Mesendoderm (in vitro differentiated cells): Measurements from ENCODE around the gene HMGCR.
"Not testable (repeated sequence)": the region's sequence is repeated elsewhere in the genome, so short reads cannot be mapped to it uniquely, and the experiment has no call there.

ENCODE experiments used
- DNase-seq: peaks from one replicate; pipeline ENCODE4 v3.0.0; 2013
- H2AK5ac ChIP-seq: 2 replicates; pipeline ENCODE4 v1.6.1; 2013; ENCODE audit warnings: low read length, inconsistent platforms
- H2BK120ac ChIP-seq: 2 replicates; pipeline ENCODE4 v1.6.1; 2013; ENCODE audit warnings: low read depth, mild to moderate bottlenecking, low read length, moderate library complexity, mixed read lengths
- H2BK15ac ChIP-seq: replicated peaks from 2 replicates; pipeline ENCODE4 v1.6.1; 2013; ENCODE audit warnings: low read depth, mild to moderate bottlenecking, moderate library complexity
- H2BK5ac ChIP-seq: 2 replicates; pipeline ENCODE4 v1.6.1; 2013; ENCODE audit warnings: low read length, inconsistent platforms
- H3K18ac ChIP-seq: 2 replicates; pipeline ENCODE4 v1.6.1; 2013; ENCODE audit warnings: mild to moderate bottlenecking, low read length, mixed read lengths
- H3K23ac ChIP-seq: one replicate; pipeline ENCODE4 v1.6.1; 2013; ENCODE audit warnings: low read length
- H3K27ac ChIP-seq: 2 replicates; pipeline ENCODE4 v1.5.1; 2013; ENCODE audit warnings: low read depth, mild to moderate bottlenecking, inconsistent platforms, low read length, moderate library complexity
- H3K27me3 ChIP-seq: 2 replicates; pipeline ENCODE4 v1.6.1; 2013; ENCODE audit warnings: low read length, control low read depth, mild to moderate bottlenecking, inconsistent platforms; ENCODE audit not compliant: insufficient read depth, poor library complexity
- H3K36me3 ChIP-seq: 2 replicates; pipeline ENCODE4 v1.6.1; 2013; ENCODE audit warnings: low read length, inconsistent platforms; ENCODE audit not compliant: control insufficient read depth, insufficient read depth
- H3K4ac ChIP-seq: one replicate; pipeline ENCODE4 v1.6.1; 2013; ENCODE audit warnings: low read depth, mild to moderate bottlenecking, low read length, moderate library complexity
- H3K4me1 ChIP-seq: 2 replicates; pipeline ENCODE4 v1.6.1; 2013; ENCODE audit warnings: low read depth, low read length, inconsistent platforms; ENCODE audit not compliant: control insufficient read depth
- H3K4me2 ChIP-seq: 2 replicates; pipeline ENCODE4 v1.6.1; 2013; ENCODE audit warnings: low read length
- H3K4me3 ChIP-seq: 2 replicates; pipeline ENCODE4 v1.5.1; 2013; ENCODE audit warnings: mild to moderate bottlenecking, low read length
- H3K56ac ChIP-seq: one replicate; pipeline ENCODE4 v1.6.1; 2013; ENCODE audit warnings: low read length
- H3K79me1 ChIP-seq: 2 replicates; pipeline ENCODE4 v1.6.1; 2013; ENCODE audit warnings: low read length, inconsistent platforms
- H3K79me2 ChIP-seq: 2 replicates; pipeline ENCODE4 v1.6.1; 2013; ENCODE audit warnings: mild to moderate bottlenecking, low read length; ENCODE audit not compliant: control insufficient read depth, insufficient read depth
- H3K9ac ChIP-seq: 2 replicates; pipeline ENCODE4 v1.6.1; 2013; ENCODE audit warnings: low read length, inconsistent platforms
- H4K5ac ChIP-seq: one replicate; pipeline ENCODE4 v1.6.1; 2013; ENCODE audit warnings: low read length
- H4K8ac ChIP-seq: one replicate; pipeline ENCODE4 v1.6.1; 2013; ENCODE audit warnings: low read depth, mild to moderate bottlenecking, control low read depth, low read length, moderate library complexity
- WGBS: extraction: QIAGEN DNeasy Blood & Tissue Kit; methylation state at CpG from one replicate; pipeline ENCODE4 v1.1.7; 2013; ENCODE audit warnings: low lambda C conversion rate, missing lambda C conversion rate; ENCODE audit not compliant: insufficient coverage; ENCODE audit errors: extremely low coverage; 5-methylcytosine and 5-hydroxymethylcytosine counted together

Gene HMGCR

DNA sequence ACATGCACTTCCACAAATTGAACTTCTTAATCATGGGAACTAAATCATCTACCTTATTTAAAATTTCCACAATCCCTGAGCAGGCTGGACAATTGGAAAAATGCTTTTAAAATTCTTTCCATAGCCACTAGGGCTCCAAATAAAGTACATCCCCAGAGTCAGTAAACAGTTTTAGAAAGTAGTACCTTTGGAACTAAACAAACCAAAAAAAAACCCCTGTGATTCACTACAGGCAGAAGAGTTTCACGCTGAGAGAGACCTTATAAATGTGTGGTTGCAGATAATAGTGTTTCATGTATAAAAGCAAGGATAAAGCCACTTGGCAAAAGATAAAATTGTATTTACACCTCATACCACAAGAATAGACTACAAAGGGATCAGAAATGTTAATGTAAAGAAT, 11.8 kb upstream of the HMGCR start:
- no peak overlapping the region for H2AK5ac ChIP-seq
- H3K79me1 ChIP-seq: no peaks in the 10 kb centered on the region
- H3K56ac ChIP-seq: no peak overlapping the region
- no peak overlapping the region for H2BK15ac ChIP-seq
- no peak overlapping the region for H2BK5ac ChIP-seq
- DNase-seq: no peak
- no peak overlapping the region for H3K23ac ChIP-seq
- H4K5ac ChIP-seq: no peak overlapping the region
- no peak overlapping the region for H3K9ac ChIP-seq
- WGBS: no CpG with 5 or more reads among the region's 1 CpG
- no peak overlapping the region for H3K4me3 ChIP-seq
- H4K8ac ChIP-seq: no peak overlapping the region
- no peak overlapping the region for H3K27ac ChIP-seq
- peaks cover 3% of the 10 kb centered on the region for H3K4me1 ChIP-seq
- no peaks in the 10 kb centered on the region for H3K36me3 ChIP-seq
- no peak overlapping the region for H3K4ac ChIP-seq
- no peaks in the 10 kb centered on the region for H3K27me3 ChIP-seq
- no peak overlapping the region for H3K4me2 ChIP-seq
- H2BK120ac ChIP-seq: no peak overlapping the region
- no peak overlapping the region for H3K18ac ChIP-seq
- no peaks in the 10 kb centered on the region for H3K79me2 ChIP-seq

DNA sequence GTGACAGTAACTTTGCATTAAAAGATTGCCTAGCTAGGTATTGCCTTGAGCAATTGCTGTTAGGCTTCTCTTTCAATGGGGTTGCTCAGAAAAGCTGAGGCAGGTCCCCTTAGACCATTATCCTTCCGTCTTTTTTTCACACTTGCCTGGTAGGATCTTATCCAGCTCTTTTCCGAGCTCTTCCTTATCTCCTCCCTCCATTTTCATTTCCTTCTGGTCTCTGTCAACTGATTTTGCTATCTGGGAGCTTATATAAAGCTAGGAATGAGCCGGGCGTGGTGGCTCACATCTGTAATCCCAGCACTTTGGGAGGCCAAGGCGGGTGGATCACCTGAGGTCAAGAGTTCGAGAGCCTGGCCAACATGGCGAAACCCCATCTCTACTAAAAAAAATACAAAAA, 6.6 kb upstream of the HMGCR start:
- H2BK5ac ChIP-seq: no peak overlapping the region
- no peak overlapping the region for H3K23ac ChIP-seq
- H3K4me2 ChIP-seq: no peak overlapping the region
- H3K27me3 ChIP-seq: no peaks in the 10 kb centered on the region
- no peak overlapping the region for H3K56ac ChIP-seq
- no peaks in the 10 kb centered on the region for H3K36me3 ChIP-seq
- no peak overlapping the region for H2BK120ac ChIP-seq
- H3K79me2 ChIP-seq: no peaks in the 10 kb centered on the region
- H3K9ac ChIP-seq: no peak overlapping the region
- DNase-seq: peak; percentile 72
- H2AK5ac ChIP-seq: no peak overlapping the region
- H3K4me1 ChIP-seq: no peaks in the 10 kb centered on the region
- H2BK15ac ChIP-seq: no peak overlapping the region
- no CpG with 5 or more reads among the region's 7 CpGs for WGBS
- H4K5ac ChIP-seq: no peak overlapping the region
- no peak overlapping the region for H3K4me3 ChIP-seq
- H3K27ac ChIP-seq: no peak overlapping the region
- no peak overlapping the region for H3K4ac ChIP-seq
- H4K8ac ChIP-seq: no peak overlapping the region
- no peak overlapping the region for H3K18ac ChIP-seq
- H3K79me1 ChIP-seq: no peaks in the 10 kb centered on the region

DNA sequence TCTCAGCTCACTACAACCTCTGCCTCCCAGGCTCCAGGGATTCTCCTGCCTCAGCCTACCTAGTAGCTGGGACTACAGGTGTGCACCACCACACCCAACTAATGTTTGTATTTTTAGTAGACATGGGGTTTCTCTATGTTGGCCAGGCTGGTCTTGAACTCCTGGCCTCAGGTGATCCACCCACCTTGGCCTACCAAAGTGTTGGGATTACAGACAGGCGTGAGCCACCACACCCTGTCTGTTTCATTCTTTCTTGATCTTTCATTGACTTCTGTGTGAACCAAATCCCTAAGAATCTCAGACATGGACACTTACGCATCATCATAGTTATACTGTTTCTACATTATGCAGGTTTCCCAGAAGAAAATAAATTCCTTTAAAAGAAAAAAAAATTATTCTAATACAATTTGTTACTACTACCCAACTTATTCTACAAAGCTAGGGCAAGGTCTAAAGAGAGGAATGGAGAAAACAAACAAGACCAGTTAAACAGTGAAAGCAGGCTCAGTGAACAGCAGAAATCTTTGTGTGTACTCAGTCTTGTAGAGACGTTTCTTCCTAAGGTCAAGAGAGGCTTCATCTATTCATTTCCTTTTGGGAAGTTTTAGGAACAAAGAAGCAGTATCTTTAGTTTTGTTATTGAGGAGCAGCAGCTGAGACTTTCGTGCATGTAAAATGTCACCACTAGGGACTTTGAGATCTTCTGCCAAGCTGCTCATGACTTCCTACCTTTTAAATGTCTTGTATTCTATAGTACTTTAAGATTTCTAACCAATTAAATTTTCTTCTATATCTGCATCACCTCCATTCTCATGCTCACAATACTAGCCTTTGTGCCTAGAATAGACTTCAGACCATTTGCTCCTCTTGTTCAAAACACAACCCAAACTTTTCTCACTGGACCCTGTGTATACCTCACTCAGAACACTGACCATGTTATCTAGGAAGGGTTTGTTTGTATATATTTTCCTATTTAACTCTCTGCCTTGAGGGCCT, 5.6 kb upstream of the HMGCR start:
- no peak overlapping the region for H2AK5ac ChIP-seq
- no peak overlapping the region for H3K56ac ChIP-seq
- no peak overlapping the region for H2BK5ac ChIP-seq
- no peak for DNase-seq
- no peaks in the 10 kb centered on the region for H3K79me2 ChIP-seq
- H3K79me1 ChIP-seq: no peaks in the 10 kb centered on the region
- H3K27ac ChIP-seq: no peak overlapping the region
- H3K9ac ChIP-seq: no peak overlapping the region
- H3K4ac ChIP-seq: no peak overlapping the region
- H3K4me2 ChIP-seq: no peak overlapping the region
- H3K4me1 ChIP-seq: no peaks in the 10 kb centered on the region
- H4K8ac ChIP-seq: no peak overlapping the region
- no CpG with 5 or more reads among the region's 4 CpGs for WGBS
- H3K23ac ChIP-seq: no peak overlapping the region
- no peak overlapping the region for H4K5ac ChIP-seq
- H3K4me3 ChIP-seq: no peak overlapping the region
- H3K36me3 ChIP-seq: no peaks in the 10 kb centered on the region
- H2BK15ac ChIP-seq: peak overlapping the region; percentile 85
- H2BK120ac ChIP-seq: no peak overlapping the region
- H3K18ac ChIP-seq: peak overlapping the region; percentile 60
- H3K27me3 ChIP-seq: no peaks in the 10 kb centered on the region

DNA sequence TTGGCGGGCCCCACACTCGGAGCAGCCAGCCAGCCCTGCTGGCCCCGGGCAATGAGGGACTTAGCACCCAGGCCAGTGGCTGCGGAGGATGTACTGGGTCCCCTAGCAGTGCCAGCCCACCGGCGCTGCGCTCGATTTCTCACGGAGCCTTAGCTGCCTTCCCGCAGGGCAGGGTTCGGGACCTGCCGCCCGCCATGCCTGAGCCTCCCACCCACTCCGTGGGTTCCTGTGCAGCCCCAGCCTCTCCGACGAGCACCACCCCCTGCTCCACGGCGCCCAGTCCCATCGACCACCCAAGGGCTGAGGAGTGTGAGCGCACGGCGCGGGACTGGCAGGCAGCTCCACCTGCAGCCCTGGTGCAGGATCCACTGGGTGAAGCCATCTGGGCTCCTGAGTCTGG, 3.3 kb upstream of the HMGCR start:
- not testable (repeated sequence) for H3K9ac ChIP-seq, H4K5ac ChIP-seq, H2BK120ac ChIP-seq, H3K4me1 ChIP-seq, H3K56ac ChIP-seq, H3K18ac ChIP-seq, H2AK5ac ChIP-seq, H4K8ac ChIP-seq, H3K4me2 ChIP-seq, H3K79me1 ChIP-seq, H2BK15ac ChIP-seq, H3K4me3 ChIP-seq, H3K27ac ChIP-seq, H3K27me3 ChIP-seq, H3K36me3 ChIP-seq, DNase-seq, H3K23ac ChIP-seq, H3K4ac ChIP-seq, H2BK5ac ChIP-seq
- no CpG with 5 or more reads among the region's 23 CpGs for WGBS
- H3K79me2 ChIP-seq: peaks cover 17% of the 10 kb centered on the region

DNA sequence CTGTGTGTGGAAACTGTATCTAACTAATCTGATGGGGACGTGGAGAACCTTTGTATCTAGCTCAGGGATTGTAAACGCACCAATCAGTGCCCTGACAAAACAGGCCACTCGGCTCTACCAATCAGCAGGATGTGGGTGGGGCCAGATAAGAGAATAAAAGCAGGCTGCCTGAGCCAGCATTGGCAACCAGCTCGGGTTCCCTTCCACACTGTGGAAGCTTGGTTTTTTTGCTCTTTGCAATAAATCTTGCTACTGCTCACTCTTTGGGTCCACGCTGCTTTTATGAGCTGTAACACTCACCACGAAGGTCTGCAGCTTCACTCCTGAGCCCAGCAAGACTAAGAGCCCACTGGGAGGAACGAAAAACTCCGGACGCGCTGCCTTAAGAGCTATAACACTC, 2.6 kb upstream of the HMGCR start:
- not testable (repeated sequence) for H3K36me3 ChIP-seq, H4K8ac ChIP-seq, H2BK15ac ChIP-seq, H3K4me1 ChIP-seq, H3K4me3 ChIP-seq, H3K56ac ChIP-seq, H3K79me1 ChIP-seq, DNase-seq, H3K4me2 ChIP-seq, H3K27ac ChIP-seq, H3K9ac ChIP-seq, H2BK120ac ChIP-seq, H3K4ac ChIP-seq, H2BK5ac ChIP-seq, H3K18ac ChIP-seq, H4K5ac ChIP-seq, H3K23ac ChIP-seq, H2AK5ac ChIP-seq, H3K27me3 ChIP-seq
- no CpG with 5 or more reads among the region's 10 CpGs for WGBS
- H3K79me2 ChIP-seq: peaks cover 21% of the 10 kb centered on the region
